K562 (cell line): ENCODE results near the gene RGS6. TPM values are rescaled to one million over a fixed set of nuclear protein-coding genes. Genes with fewer than 3 reads are reported as not detected.

Source experiments
- HNRNPH1 ChIP-seq: fragments of 200-400 bp; formaldehyde crosslinking; optimal IDR thresholded peaks from 2 replicates; pipeline ENCODE3; 2017; ENCODE audit warnings: low read depth, mild to moderate bottlenecking, low read length, moderate library complexity
- KLF13 ChIP-seq: fragments of 450-650 bp; IDR thresholded peaks from 2 replicates; pipeline ENCODE4 v1.6.1; 2016; ENCODE audit warnings: missing genetic modification characterization, low read depth, mild to moderate bottlenecking, missing compliant biosample characterization, moderate library complexity, borderline replicate concordance
- PRDM10 ChIP-seq: fragments of 450-650 bp; IDR thresholded peaks from 2 replicates; pipeline ENCODE4 v1.6.1; 2018; ENCODE audit not compliant: partially characterized antibody
- SLC30A9 ChIP-seq: fragments of 250-450 bp; sonication (Bioruptor Pico); IDR thresholded peaks from 2 replicates; pipeline ENCODE4 v1.8.0; 2022; ENCODE audit warnings: mild to moderate bottlenecking, moderate library complexity
- SP1 ChIP-seq: sonication (generic); formaldehyde crosslinking; IDR thresholded peaks from 2 replicates; pipeline ENCODE4 v1.8.1; 2022; ENCODE audit warnings: mild to moderate bottlenecking, missing genetic modification reagents
- TSC22D4 ChIP-seq: fragments of 450-650 bp; IDR thresholded peaks from 2 replicates; pipeline ENCODE4 v1.6.1; 2016; ENCODE audit warnings: missing genetic modification characterization, missing biosample characterization, control low read depth
- polyA plus RNA-seq, 8 experiments: library from polyadenylated mRNA; depleted of rRNA in 4 of 8; stranded (reverse) in 5 of 8; unstranded in 3 of 8; fragments of >200 nt; fragmentation: Nextera tagmentation in 2 of 8; fragmentation: Illumina TruSeq in 1 of 8; extraction: Ambion mirVana in 2 of 8; extraction: Trizol in 1 of 8; gene quantifications; 2 replicates each; pipeline versions ENCODE4 v1.2.1 to v1.2.3, GENCODE V29; 2011 to 2014; ENCODE audit warnings: inconsistent platforms in 1 of 8, missing spikeins in 1 of 8
- total RNA-seq, 7 experiments: library from RNA; depleted of rRNA in 6 of 7; stranded (reverse); fragments of >200 nt in 6 of 7; fragmentation: Illumina TruSeq in 2 of 7; extraction: Trizol in 2 of 7; gene quantifications; 2 replicates each; pipeline versions ENCODE4 v1.2.1 to v1.2.3, GENCODE V29; 2011 to 2021; ENCODE audit warnings: low replicate concordance in 1 of 7
- TF ChIP-seq, protein P1 (sequence below): sonication (generic); formaldehyde crosslinking; IDR thresholded peaks from 2 replicates; pipeline ENCODE4 v1.4.0; 2020; ENCODE audit warnings: mild to moderate bottlenecking, missing genetic modification reagents

RGS6 gene
- total and polyA plus RNA-seq, 9 of the 15 experiments (the other 6 are each of a cell fraction or from before 2014, with no cell fraction given): not detected

- TF ChIP-seq KLF13 (tag) (no peak), SLC30A9 (no peak), TSC22D4 (tag) (no peak), HNRNPH1 (no peak), PRDM10 (no peak), SP1 (no peak)
- TF ChIP-seq, protein P1, sequence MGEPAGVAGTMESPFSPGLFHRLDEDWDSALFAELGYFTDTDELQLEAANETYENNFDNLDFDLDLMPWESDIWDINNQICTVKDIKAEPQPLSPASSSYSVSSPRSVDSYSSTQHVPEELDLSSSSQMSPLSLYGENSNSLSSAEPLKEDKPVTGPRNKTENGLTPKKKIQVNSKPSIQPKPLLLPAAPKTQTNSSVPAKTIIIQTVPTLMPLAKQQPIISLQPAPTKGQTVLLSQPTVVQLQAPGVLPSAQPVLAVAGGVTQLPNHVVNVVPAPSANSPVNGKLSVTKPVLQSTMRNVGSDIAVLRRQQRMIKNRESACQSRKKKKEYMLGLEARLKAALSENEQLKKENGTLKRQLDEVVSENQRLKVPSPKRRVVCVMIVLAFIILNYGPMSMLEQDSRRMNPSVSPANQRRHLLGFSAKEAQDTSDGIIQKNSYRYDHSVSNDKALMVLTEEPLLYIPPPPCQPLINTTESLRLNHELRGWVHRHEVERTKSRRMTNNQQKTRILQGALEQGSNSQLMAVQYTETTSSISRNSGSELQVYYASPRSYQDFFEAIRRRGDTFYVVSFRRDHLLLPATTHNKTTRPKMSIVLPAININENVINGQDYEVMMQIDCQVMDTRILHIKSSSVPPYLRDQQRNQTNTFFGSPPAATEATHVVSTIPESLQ (CRISPR knock-in tag): no peak
- TF ChIP-seq, all 486 proteins: peak for 0
Observed at GRCh38 chr14:72126091-72126490, 193.9 kb downstream of the RGS6 start (continued).
